HepG2 (cell line): Measurements from ENCODE around the gene SLC15A3.

Source experiments
- ELF4 ChIP-seq: sonication (generic); formaldehyde crosslinking; IDR thresholded peaks from 2 replicates; pipeline ENCODE4 v1.5.0; 2020; ENCODE audit warnings: missing genetic modification reagents, mild to moderate bottlenecking, moderate library complexity, borderline replicate concordance
- EP300 ChIP-seq, 3 experiments: sonication (generic) in 1 of 3; formaldehyde crosslinking in 1 of 3; IDR thresholded peaks; 2 replicates each; pipeline versions ENCODE4 v1.5.1 to v1.6.1; 2011 to 2020; ENCODE audit warnings: low read depth in 2 of 3, low read length in 2 of 3, borderline replicate concordance in 1 of 3, improper control_type of control experiment in 1 of 3, mild to moderate bottlenecking in 1 of 3, missing genetic modification reagents in 1 of 3, moderate library complexity in 1 of 3
- NCOA1 ChIP-seq: sonication (generic); formaldehyde crosslinking; IDR thresholded peaks from 2 replicates; pipeline ENCODE4 v1.9.0; 2021; ENCODE audit warnings: missing genetic modification reagents
- POLR2G ChIP-seq: fragments of 200-400 bp; formaldehyde crosslinking; IDR thresholded peaks from 2 replicates; pipeline ENCODE4 v1.6.1; 2018; ENCODE audit warnings: mild to moderate bottlenecking, low read depth, low read length, moderate library complexity
- RXRA ChIP-seq: sonication (generic); formaldehyde crosslinking; IDR thresholded peaks from 2 replicates; pipeline ENCODE4 v1.5.1; 2020; ENCODE audit warnings: missing genetic modification reagents
- ZNF138 ChIP-seq: sonication (generic); formaldehyde crosslinking; IDR thresholded peaks from 2 replicates; pipeline ENCODE4 v1.5.0; 2020; ENCODE audit warnings: mild to moderate bottlenecking, low read depth, missing genetic modification reagents
- ZNF589 ChIP-seq: sonication (generic); formaldehyde crosslinking; conservative IDR thresholded peaks from 2 replicates; pipeline ENCODE4 v1.8.0; 2022; ENCODE audit warnings: mild to moderate bottlenecking, moderate library complexity, missing genetic modification reagents

GRCh38 chr11:60890696-60891095 is 61.3 kb downstream of the SLC15A3 start:
- no peak for TF ChIP-seq POLR2G
- no peak for TF ChIP-seq ELF4 (CRISPR knock-in tag)
- no peak for TF ChIP-seq ZNF589 (CRISPR knock-in tag)
- TF ChIP-seq RXRA (CRISPR knock-in tag): no peak
- no peak for TF ChIP-seq ZNF138 (CRISPR knock-in tag)
- no peak for TF ChIP-seq NCOA1 (CRISPR knock-in tag)
- TF ChIP-seq EP300 (IDR thresholded peaks at IDR 0.05; ENCODE audit: low read depth in 2 of 2, low read length in 2 of 2): no peak
- TF ChIP-seq EP300 (CRISPR knock-in tag; IDR thresholded peaks at IDR 0.05; ENCODE audit: borderline replicate concordance): no peak
